ENCODE results near the gene MTFP1.

- TF ChIP-seq, protein P1, sequence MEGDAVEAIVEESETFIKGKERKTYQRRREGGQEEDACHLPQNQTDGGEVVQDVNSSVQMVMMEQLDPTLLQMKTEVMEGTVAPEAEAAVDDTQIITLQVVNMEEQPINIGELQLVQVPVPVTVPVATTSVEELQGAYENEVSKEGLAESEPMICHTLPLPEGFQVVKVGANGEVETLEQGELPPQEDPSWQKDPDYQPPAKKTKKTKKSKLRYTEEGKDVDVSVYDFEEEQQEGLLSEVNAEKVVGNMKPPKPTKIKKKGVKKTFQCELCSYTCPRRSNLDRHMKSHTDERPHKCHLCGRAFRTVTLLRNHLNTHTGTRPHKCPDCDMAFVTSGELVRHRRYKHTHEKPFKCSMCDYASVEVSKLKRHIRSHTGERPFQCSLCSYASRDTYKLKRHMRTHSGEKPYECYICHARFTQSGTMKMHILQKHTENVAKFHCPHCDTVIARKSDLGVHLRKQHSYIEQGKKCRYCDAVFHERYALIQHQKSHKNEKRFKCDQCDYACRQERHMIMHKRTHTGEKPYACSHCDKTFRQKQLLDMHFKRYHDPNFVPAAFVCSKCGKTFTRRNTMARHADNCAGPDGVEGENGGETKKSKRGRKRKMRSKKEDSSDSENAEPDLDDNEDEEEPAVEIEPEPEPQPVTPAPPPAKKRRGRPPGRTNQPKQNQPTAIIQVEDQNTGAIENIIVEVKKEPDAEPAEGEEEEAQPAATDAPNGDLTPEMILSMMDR (IDR thresholded peaks at IDR 0.05; ENCODE audit: low read depth, low read length, missing input control): peak; percentile 77
- TF ChIP-seq TAF1 (conservative IDR thresholded peaks at IDR 0.05) (no peak), SP1 (IDR thresholded peaks at IDR 0.05) (peak; percentile 44), ZBTB33 (IDR thresholded peaks at IDR 0.05) (no peak), EGR1 (IDR thresholded peaks at IDR 0.05; ENCODE audit: low read depth in 2 of 2) (no peak), HNF4G (IDR thresholded peaks at IDR 0.05) (no peak), REST (IDR thresholded peaks at IDR 0.05) (no peak), JUND (IDR thresholded peaks at IDR 0.05) (no peak), FOXA1 (IDR thresholded peaks at IDR 0.05) (no peak), GABPA (IDR thresholded peaks at IDR 0.05 in 1 of 2, conservative IDR thresholded peaks at IDR 0.05 in 1 of 2) (no peak)
These were observed 1.1 kb downstream of the MTFP1 start for GRCh38 chr22:30426388-30427353.

All from liver (tissue), 3 donors.